Measurements from ENCODE around the gene PDIA5. TPM values are rescaled to one million over a fixed set of nuclear protein-coding genes. Genes with fewer than 3 reads are reported as not detected.
"Not testable (repeated sequence)": the region's sequence is repeated elsewhere in the genome, so short reads cannot be mapped to it uniquely, and the experiment has no call there.

The PDIA5 gene
- total RNA-seq, 1 donor from 2014 or later, result 19.3 TPM

GRCh38 chr3:123090728-123091531 is 24.1 kb downstream of the PDIA5 start:
- intact Hi-C loops (cut with micrococcal nuclease), result no loop called here

DNA sequence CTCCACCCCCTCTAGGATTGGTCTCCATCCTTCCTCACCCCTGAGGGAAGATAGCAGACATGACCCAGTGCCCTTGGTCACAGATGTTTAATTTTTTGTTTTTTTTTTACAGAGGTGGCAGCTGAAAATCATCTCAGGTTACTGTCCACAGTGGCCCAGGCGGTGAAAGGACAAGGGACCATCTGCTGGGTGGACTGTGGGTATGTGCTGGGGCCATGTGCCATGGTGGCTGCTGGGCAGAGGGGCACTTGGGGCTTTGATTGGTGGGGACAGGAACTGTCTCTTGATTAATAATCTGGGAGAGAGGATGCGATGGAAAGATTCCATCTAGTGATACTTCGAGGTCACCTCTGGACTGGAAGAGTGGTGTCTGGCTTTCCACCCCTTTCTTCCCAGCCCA is 25.4 kb downstream of the PDIA5 start:
- intact Hi-C loops (cut with micrococcal nuclease), result no loop called here

GRCh38 chr3:123093696-123094095 is 26.9 kb downstream of the PDIA5 start:
- intact Hi-C loops (cut with micrococcal nuclease), result no loop called here

GRCh38 chr3:123094516-123095313 is 27.9 kb downstream of the PDIA5 start:
- intact Hi-C loops (cut with micrococcal nuclease), result no loop called here

DNA sequence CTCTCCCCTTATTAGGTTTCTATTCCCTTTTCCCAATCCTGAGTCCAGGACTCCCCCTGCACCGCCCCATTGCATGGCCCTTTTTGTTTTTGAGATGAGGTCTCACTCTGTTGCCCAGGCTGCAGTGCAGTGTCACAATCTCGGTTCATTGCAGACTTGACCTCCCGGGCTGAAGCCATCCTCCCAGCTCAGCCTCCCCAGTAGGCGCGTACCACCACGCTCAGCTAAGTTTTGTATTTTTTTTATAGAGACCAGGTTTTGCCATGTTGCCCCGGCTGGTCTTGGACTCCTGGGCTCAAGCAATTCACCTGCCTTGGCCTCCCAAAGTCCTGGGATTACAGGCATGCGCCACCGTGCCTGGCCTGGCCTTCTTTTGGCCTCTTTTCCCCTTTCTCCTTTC is 29.3 kb downstream of the PDIA5 start:
- intact Hi-C loops (cut with micrococcal nuclease), result no loop called here

DNA sequence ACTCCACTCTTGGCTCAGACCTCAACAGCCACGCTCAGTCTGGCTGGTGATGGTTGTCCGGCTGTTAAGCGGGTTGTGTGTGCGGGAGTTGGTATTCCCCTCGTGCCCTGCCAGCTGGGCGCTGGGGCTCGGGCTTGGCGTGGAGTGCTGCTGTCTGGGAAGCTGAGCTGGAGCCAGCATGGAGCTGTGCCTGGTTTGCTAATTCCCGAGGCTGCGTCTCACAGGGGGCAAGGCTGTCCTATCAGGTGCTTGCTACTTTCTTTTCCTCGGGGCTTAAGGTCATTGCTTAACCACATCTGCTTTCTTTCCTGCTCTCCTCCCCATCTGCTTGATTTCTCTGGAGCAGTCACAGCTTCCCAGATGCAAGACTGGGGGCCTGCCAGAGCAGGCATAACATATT is 29.9 kb downstream of the PDIA5 start:
- intact Hi-C loops (cut with micrococcal nuclease), result no loop called here

DNA sequence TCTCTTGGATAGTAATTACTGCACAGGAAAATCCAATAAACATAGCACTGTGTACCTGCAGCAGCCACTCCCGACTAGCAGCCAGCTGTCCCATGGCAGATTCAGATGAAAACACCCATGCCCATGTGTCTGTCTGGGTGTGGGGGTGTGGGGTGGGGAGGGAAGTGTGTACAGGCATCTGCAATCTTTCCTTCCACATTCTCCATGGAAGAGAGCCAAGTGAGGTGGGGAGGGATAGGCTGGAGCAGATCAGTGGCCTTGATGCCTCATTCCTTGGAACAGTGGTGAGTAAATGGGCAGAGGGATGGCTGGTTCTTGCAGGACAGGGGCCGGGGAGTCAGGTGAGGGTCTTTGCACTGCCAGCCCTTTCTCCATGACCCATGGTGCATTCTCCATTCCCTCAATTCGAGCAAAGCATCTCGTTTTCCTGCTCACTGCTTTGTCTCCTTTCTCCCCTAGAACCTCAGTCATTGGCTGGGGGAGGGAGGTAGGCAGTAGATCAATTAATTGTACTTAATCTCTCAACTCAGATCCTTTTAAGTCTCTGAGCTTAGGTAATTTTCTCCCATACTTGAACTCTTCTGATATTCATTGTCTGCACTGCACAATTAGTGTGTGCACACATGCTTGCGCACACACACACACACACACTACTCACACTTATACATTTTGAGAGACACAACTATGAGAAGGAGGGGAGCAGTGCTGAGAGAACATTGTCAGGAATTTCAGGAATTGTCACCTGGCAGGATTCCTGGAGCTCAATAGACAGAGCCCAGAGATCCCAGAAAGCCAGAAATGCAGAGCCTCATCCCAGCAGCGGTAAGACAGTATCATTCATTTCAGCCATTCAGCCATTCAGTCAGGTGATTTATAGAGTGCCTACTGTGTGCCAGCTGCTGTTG is 31.9 kb downstream of the PDIA5 start:
- intact Hi-C loops (cut with micrococcal nuclease), result no loop called here

GRCh38 chr3:123099331-123100192 is 32.7 kb downstream of the PDIA5 start:
- intact Hi-C loops (cut with micrococcal nuclease), result no loop called here

- intact Hi-C loops (cut with micrococcal nuclease), result no loop called here
These were observed 33.5 kb downstream of the PDIA5 start for GRCh38 chr3:123100193-123100776.

- intact Hi-C loops (cut with micrococcal nuclease), result no loop called here
These were observed 35.4 kb downstream of the PDIA5 start for GRCh38 chr3:123102249-123102648.

DNA sequence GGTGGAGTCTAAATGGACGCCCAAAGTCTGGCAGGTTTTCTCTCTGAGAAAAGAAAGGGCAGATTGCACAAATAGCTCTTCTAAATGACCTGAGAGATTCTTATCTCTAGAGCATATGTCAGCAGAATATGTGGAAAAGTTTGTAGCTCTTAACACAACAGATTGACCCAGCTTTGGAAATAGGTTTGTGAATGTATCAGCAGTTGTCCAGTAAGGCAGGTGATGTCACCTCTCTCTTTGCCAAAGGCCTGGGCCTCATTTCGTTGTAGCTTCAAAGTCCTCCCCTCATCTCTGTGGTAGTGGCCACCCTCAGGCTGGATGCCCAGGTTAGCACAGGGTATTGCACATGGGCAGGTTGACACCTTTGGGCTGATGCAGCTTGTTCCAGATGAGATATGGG is 36.0 kb downstream of the PDIA5 start:
- intact Hi-C loops (cut with micrococcal nuclease), result no loop called here

- intact Hi-C loops (cut with micrococcal nuclease), result no loop called here
These were observed 37.7 kb downstream of the PDIA5 start for GRCh38 chr3:123104550-123104949.

- intact Hi-C loops (cut with micrococcal nuclease), result no loop called here
These were observed 38.7 kb downstream of the PDIA5 start for GRCh38 chr3:123105201-123106189.

DNA sequence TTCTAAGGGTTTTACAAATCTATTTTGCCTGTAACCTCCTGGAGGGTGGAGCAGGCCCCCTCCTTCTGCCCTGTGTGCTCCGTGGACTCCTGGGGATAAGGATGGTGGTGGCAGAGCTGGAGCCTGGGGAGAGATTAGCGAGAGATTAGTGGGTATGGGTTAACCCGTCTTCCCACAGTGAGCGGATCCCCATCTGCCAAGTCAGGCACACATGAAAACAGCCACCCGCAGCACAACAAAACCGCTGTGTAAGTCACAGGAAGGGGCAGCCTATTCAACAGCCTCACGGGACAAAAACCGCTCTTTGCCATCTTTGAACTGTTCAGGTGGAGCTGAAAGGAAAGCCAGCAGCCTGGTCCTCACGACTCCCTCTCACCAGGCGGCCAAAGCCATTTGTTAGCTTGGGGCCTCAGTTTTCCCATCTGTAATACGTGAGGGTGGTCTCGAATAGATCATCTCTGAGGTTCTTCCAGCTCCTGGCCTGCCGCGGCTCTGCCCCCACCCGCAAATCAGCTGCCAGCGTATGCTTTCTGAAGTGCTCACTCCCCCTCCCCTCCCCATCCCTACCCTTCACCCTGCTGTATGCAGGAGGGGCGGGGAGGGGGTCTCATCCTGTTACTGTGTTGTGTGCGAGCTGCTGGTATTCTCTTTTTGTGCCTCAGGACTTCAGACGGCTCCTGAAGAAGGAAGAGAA is 43.6 kb downstream of the PDIA5 start:
- intact Hi-C loops (cut with micrococcal nuclease), result no loop called here

DNA sequence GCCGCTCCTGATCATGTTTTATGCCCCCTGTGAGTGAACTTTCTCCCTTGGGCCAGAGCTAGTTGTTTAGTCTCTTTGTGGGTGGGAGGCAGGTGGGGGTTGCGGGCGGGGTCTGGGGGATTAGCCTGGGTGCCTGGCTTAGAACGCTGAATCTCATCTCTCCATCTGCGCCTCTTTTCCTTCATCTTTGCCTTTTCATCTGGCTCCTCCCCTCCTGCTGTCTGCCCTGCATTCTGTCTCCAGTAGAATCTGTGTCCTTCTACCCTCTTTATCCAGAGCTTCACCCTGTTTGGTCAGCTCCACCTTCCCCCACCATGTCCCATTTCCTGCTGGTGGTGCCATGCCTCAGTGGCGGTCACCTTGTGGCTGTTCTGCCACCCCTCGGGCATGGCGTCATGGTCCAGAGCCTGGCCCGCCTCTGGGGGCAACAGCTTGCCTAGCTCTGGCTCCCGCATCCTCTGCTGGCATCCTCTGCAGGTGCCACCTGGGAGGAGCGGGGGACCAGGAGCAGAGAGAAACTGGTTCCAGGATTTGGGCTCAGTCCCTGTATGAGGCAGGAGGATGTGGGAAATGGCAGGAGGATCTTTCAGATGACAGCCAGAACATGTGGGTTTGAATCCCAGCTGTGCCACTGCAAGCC is 44.3 kb downstream of the PDIA5 start:
- intact Hi-C loops (cut with micrococcal nuclease), result no loop called here

GRCh38 chr3:123111640-123112039 is 44.8 kb downstream of the PDIA5 start:
- intact Hi-C loops (cut with micrococcal nuclease), result no loop called here

DNA sequence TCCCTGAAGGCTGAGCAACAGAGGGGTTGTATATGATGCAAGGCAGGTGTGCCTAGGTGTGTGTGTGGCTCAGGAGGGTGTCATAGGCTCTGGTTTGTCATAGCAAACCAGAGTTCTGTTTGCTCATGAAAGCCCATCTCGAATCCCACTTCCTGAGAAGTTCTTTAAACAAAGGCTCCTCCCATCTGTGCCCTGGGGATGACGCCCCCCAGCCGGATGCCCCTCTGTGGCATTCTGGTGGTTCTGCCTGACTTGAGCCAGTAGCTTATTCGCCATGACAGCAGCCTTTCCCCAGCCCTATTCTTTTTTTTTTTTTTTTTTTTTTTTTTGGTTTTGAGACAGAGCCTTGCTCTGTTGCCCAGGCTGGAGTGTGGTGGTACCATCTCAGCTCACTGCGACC is 45.4 kb downstream of the PDIA5 start:
- intact Hi-C loops (cut with micrococcal nuclease), result no loop called here

GRCh38 chr3:123112656-123113055 is 45.8 kb downstream of the PDIA5 start:
- intact Hi-C loops (cut with micrococcal nuclease), result not testable (repeated sequence)
